AG10803 (cell line): ENCODE results near the gene PDZD2.

Experiments
- DNase-seq: peaks from one replicate; pipeline ENCODE4 v3.0.0; 2010; ENCODE audit warnings: low read depth
- H3K4me3 ChIP-seq: 2 replicates; pipeline ENCODE4 v1.5.1; 2011; ENCODE audit warnings: mild to moderate bottlenecking, low read length, control low read depth
- CTCF ChIP-seq: conservative IDR thresholded peaks from 2 replicates; pipeline ENCODE4 v1.5.1; 2011; ENCODE audit warnings: mild to moderate bottlenecking, low read length, control low read depth, inconsistent platforms

PDZD2 gene

GRCh38 chr5:31605920-31606319 lies 33.0 kb upstream of the PDZD2 start:
- no peak for DNase-seq
- no peak for TF ChIP-seq CTCF
- no peak overlapping the region for H3K4me3 ChIP-seq

- no peak for TF ChIP-seq CTCF
- no peak overlapping the region for H3K4me3 ChIP-seq
Measured at GRCh38 chr5:31607546-31607945, 31.4 kb upstream of the PDZD2 start.

GRCh38 chr5:31611002-31611401 lies 27.9 kb upstream of the PDZD2 start:
- DNase-seq = no peak
- no peak overlapping the region for H3K4me3 ChIP-seq
- no peak for TF ChIP-seq CTCF

More at GRCh38 chr5:31607546-31607945, 31.4 kb upstream of the PDZD2 start:
- no peak for DNase-seq

GRCh38 chr5:31613651-31614050 lies 25.3 kb upstream of the PDZD2 start:
- no peak for DNase-seq
- no peak overlapping the region for H3K4me3 ChIP-seq
- no peak for TF ChIP-seq CTCF

- H3K4me3 ChIP-seq = no peak overlapping the region
- DNase-seq = no peak
- TF ChIP-seq CTCF = no peak
Measured at GRCh38 chr5:31614151-31615020, 24.5 kb upstream of the PDZD2 start.

GRCh38 chr5:31617867-31618266 lies 21.1 kb upstream of the PDZD2 start:
- no peak for TF ChIP-seq CTCF
- no peak for DNase-seq

GRCh38 chr5:31620026-31620425 lies 18.9 kb upstream of the PDZD2 start:
- no peak for DNase-seq
- TF ChIP-seq CTCF = no peak
- no peak overlapping the region for H3K4me3 ChIP-seq

More at GRCh38 chr5:31617867-31618266, 21.1 kb upstream of the PDZD2 start:
- H3K4me3 ChIP-seq = no peak overlapping the region
